GDM1 (cell line): ENCODE measurements around the gene ADAMTS6.
"Not testable (repeated sequence)": the region's sequence is repeated elsewhere in the genome, so short reads cannot be mapped to it uniquely, and the experiment has no call there.

Source experiments
- DNase-seq: peaks from one replicate; lab custom pipeline; 2025; lab: John Stamatoyannopoulos, UW

Gene ADAMTS6

DNA sequence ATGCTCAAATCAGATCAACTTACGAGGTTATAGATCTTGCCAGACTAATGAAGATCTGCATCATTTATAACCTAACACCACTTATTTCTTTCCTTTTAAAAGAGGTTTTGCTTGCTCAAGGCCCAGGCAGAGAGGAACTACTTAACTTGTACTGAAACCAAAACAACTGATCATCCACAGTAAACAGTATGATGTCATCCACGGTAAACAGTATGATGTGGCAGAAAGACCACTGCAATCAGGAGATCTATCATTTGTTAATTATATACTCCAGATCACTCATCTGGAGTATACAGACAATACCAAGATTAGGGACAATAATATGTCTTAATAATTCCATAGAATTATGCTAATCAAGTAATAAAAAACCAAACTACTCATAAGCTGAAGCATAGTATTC is 116.8 kb downstream of the ADAMTS6 start:
- no peak for DNase-seq

DNA sequence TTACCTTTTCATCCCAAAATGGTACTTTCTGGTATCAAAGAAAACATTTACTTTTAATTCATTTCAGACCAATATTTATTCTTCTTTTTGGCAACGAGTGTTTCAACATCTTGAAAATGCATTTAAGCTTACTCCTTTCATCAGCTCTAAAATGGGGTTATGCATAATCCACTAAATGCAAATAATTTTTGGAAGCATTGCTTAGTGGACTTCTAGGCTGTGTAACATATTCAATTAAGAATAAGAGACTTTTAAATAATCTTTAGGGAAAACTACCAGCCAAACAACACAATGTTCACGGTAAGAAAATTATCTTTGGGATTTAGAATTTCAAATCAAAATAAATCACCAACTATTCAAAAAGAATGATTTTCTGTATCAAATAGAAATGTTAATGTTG is 118.2 kb downstream of the ADAMTS6 start:
- no peak for DNase-seq

DNA sequence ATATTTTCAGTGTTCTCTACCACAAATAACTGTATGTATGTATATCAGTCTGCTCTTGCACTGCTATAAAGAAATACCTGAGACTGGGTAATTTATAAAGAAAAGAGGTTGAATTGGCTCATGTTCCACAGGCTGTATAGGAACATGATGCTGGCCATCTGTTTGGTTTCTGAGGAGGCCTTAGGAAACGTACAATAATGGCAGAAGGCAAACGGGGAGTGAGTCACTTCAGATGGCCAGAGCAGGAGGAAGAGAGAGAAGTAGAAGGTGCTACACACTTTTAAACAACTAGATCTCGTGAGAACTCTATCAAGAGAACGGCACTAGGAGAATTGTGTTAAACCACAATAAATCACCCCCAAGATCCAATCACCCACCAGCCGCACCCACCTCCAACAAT is 121.7 kb downstream of the ADAMTS6 start:
- DNase-seq: no peak

DNA sequence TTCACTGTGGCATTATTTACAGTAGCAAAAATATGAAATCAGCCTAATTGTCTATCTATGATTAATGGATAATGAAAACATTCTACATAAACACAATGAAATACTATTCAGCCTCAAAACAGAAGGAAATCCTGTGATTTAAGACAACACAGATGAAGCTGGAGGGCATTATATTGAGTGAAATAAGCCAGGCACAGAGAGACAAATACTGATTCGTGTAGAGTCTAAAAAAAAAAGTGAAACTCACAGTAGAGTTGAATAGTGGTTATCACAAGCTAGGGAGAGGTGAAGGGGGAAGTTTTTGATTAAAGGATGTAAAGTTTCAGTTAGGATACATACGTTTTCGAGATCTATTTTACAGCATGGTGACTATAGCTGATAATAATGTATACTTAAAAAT is 122.2 kb downstream of the ADAMTS6 start:
- no peak for DNase-seq

DNA sequence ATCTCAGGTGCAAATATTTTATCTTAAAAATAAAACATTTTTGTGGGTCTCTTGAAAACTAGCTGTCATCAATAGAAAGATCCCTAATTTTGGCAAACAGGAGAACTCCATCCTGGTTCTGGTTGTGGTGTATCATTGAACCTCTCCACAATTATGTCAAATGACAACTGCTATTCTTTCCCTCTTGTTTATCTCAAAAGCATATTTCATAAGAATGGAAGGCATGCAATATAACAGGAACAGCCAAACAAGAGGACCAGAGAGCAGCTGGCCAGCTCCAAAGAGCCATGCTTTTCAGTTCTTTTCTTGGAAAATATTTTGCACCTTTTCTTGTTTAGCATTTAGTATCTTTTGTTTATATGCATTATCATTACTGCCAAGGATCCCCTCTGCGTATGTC is 125.4 kb downstream of the ADAMTS6 start:
- no peak for DNase-seq

DNA sequence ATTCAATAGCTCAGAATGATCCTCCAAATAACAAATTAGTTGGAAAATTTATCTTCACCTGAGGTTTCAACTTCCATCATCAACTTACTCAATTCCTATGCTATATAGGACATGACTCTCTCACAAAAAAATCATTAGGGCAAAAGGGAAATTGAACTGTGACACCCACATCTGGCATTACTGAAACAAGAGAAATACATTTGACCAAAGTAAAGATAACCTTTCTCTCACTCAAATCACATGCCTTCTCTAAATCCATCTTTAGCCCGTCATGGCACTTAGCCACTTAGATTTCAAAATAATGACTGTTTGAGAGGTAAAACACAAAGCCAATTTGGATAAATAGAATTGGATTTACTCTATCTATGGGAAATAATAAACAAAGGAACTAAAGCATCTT is 126.4 kb downstream of the ADAMTS6 start:
- no peak for DNase-seq

DNA sequence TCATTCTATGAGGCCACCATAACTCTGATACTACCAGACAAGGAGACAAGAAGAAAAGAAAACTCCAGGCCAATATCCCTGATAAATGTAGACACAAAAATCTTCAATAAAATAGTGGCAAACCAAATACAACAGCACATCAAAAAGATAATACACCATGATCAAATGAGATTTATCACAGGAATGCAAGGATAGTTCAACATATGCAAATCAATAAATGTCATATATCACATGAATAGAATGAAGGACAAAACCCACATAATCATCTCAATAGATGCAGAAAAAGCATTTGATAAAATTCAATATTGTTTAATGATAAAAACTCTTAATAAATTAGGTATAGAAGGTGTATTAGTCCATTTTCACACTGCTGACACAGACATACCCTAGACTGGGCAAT is 139.9 kb downstream of the ADAMTS6 start:
- DNase-seq: no peak

DNA sequence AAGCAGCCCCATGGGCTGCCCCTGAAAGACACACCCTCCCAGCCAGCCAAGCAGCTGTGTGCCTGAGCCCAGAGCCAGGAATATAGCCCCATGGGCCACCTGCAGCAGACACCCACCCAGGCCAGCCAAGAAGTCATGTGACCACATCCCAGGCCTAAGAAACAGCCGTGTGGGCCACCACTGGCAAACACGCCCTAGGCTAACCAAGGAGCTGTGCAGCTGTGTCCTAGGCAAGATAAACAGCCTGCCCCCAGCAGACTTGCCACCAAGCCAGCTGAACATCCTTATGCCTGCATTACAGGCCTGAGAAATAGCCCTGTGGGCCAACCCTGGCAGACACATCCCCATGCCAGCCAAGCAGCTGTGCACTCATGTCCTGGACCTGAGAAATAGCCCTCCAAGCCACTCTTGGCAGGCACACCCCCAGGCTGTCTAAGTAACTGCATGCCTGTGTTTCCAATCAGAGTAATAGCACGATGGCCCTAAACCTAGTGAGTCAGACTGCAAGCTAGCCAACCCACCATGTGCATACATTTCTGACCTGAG is 143.0 kb downstream of the ADAMTS6 start:
- no peak for DNase-seq

DNA sequence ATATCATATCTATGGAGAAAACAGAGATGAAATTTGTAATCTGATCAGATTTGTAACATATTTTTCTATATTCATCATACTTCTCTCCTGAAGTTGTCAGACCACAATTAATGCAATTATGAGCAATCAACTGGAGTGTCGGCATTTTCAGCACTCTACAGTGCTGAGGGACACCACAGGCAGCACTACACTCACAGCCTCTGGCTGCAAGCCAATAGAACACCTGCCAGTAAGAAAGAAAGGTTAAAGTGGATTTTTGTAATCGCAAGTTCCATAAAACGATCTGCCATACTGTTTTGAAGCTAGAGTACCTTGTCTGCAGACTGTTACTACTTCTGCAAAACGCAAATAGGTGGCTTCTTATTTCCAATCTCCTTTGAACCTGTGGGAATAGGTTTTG is 147.6 kb downstream of the ADAMTS6 start:
- DNase-seq: no peak

DNA sequence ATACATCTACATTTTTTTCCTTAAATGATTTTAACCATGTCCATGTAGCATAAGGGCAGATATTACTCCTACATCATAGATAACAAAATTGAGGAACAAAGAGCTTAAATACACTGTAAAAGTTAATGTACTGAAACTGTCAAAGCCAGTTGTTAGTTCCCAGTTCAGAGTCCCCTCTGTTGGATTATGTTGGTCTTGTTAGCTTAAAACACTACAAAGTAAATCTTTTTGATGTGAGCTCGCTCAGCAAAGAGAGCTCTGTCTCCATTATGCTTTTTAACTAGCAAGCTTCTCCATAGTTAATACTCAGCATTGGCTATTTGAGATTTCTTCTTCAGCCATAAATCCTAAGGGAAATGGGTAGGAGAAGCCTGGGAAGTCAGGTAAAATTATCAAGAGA is 149.1 kb downstream of the ADAMTS6 start:
- DNase-seq: no peak

DNA sequence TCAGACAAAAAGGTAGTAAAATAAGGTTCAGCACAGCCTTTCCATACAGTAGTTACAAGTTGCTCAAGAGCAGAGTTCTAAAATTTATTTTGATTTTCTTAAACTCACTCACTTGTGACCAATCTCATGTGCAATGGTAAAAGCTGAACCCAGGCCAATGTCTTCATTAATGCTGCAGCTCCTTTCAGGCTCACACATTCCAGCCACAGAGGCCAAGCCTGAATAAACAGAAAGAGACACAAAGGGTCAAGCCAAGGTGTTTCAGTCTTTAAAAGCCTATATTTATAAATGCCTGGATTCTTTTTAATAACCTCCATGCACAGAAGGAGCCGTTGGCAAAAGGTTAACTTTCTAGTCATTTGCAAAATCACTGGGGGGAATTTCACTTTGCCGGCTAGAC is 152.5 kb downstream of the ADAMTS6 start:
- DNase-seq: no peak

DNA sequence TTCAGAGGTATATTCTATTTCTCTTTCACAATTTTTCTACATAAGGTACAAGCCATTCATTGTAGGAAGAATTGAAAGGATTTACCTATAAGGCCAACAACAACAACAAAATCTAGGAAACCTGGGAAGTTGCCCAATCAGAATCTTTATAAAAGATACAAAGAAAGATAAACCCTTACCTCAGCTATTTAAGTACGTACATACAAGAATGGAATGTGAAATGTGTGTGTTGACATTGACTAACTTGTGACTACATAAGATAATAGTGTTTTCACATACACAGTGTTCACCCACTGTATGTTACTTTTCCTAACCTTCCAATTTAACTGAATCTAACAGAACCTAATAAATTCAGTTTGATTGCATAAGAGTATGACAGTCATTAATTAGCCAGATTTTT is 154.1 kb downstream of the ADAMTS6 start:
- no peak for DNase-seq

DNA sequence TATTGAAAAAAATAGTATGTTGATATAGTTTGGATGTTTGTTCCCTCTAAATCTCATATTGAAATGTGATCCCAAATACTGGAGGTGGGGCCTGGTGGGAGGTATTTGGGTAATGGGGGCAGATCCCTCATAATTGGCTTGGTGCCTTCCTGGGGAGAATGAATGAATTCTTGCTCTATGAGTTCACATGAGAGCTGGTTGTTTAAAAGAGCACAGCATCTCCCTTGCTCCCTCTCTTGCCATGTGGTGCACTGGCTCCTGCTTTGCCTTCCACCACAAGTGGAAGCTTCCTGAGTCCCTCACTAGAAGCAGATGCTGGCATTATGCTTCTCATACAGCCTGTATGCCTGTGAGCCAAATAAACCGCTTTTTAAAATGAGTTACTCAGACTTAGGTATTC is 154.8 kb downstream of the ADAMTS6 start:
- no peak for DNase-seq

DNA sequence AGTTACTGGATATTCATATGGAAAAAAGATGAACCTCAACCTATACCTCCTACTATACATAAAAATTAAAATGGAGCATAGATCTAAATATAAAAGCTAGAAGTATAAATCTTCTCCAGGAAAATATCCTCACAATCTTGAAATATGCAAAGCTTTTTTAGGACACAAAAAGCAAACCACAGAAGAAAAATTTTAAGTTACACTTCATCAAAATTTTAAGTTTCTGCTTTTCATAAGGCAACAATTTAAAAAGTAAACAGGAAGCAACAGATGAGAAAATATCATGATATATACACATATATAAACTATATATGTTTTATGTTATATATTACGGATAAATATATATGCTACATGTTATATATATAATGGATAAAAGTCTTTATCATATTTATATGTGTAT is 157.5 kb downstream of the ADAMTS6 start:
- no peak for DNase-seq

DNA sequence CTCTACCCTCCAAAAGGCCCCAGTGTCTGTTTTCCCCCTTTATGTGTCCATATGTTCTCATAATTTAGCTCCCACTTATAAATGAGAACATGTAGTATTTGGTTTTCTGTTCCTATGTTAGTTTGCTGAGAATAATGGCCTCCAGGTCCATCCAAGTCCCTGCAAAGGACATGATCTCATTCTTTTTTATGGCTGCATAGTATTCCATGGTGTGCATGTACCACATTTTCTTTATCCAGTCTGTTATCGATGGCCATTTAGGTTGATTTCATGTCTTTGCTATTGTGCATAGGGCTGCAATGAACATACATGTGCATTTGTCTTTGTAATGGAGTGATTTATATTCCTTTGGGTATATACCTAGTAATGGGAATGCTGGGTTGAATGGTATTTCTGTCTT is 161.0 kb downstream of the ADAMTS6 start:
- not testable (repeated sequence) for DNase-seq

DNA sequence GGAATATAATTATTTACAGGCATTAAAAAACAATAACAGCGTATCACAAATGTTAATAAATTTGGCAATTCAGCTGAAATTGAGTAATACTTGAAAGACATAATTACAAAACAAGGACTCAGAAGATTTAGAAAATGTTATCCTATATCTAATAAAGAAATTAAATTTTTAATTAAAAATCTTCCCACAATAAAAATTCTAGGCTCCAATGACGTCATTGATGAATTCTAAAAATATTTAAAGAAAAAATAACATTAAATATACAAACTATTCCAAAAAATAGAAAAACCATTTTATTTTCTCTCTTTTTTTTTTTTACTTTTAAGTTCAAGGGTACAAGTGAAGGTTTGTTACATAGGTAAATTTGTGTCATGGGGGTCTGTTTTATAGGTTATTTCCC is 161.5 kb downstream of the ADAMTS6 start:
- DNase-seq: no peak

DNA sequence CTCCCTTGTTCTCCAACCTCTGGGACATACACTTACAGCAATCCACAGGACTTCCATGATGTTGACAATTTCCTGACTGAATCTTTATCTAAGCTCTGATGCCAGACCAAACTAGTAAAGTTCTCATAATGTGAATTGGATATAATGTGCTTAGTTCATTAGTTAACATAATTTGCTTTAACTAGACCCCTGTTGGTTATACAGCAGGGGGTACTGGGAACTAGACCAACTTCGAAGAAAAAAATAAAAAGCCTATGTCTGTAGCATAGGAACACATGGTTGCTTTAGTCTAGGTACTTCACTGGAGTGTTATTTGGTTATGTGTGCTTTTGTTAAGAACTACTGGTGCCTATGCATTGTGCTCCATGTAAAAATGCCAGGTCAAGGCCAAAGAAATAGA is 173.8 kb downstream of the ADAMTS6 start:
- no peak for DNase-seq

DNA sequence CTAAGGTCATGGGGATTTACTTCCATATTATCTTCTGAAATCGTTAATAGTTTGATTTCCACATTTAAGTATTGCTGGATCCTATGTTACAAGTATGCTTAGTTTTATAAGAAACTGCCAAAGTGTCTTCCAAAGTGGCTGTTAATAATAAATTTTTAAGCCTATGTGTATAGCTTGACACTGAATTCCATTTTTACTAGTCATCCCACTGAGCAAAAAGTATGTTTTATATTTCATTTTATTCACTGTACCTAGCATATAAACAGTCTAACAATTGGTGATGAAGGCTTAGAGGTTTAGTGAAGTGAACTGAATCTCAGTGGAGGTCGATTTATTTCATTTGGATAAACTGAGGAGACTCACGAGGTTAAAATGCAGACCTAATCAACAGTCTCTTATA is 174.6 kb downstream of the ADAMTS6 start:
- no peak for DNase-seq

DNA sequence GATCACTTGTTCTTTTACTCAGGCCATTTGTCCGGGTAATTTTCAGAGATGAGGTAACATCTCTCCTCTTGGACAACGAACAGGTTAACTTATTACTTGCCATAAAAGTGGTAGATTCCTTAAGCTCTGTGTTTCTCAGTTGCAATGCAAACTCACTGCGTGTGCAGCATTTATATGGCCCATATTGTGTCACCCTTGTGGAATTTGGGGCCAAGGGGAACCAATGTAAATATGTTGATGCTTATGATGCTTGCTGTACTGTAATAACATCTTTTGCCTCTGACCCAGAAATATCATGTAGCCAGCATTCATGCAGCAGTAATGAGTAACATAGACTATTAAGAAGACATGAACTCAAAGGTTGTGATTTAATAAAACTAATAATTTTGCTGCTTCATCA is 175.8 kb downstream of the ADAMTS6 start:
- no peak for DNase-seq

DNA sequence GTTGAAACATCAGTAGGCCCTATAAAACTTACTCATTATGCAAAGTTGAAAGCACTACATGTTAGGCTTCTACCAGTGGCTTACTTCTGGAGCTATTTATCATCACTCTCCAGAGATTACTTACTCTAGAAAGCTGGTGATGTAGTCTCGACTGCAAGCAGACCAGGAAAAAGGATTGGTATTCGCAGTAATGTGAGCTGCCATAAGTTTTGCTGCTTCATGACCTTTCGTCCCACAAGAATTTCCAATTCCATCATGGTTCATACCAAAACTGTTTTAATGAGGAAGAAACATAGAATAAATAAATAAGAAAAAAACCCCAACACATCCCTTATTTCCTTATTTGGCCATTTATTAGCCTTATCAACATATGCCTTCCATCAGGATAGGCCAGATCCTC is 181.9 kb downstream of the ADAMTS6 start:
- DNase-seq: no peak

DNA sequence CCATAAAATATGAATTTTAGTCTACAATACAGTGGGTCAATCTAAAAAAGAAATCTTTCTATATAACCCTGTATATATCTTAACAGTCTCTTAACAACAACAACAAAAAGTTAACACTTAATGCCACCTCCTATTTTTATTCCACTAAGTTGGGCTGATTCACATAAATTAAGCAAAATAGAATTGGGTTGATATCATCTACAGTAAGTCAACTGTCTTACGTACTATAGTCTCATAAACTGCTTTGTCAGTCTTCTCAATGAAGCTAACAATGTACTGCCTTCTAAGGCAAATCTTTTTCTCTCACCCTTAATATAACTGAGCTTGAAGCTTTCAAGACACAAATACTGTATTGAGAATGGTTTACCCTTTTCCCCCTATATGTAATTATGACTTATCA is 185.7 kb downstream of the ADAMTS6 start:
- DNase-seq: no peak

DNA sequence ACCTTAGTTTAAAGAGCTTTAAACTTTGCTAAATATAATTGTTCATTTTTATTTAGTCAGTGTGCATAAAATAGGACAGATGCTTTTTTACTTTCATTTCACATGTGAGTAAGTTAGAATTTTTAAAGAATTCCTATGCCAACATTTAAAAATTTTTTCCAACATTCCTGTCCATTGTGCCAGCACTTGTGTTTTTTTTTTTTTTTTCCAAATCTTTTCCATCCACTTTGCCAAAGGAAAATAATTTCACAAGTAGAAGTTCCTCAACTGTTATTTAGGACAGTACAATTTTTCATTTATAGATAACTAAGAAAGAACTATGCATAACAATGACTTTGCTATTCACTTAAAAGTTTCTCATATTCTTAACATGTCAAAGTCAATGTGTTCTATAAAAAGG is 189.5 kb downstream of the ADAMTS6 start:
- no peak for DNase-seq

DNA sequence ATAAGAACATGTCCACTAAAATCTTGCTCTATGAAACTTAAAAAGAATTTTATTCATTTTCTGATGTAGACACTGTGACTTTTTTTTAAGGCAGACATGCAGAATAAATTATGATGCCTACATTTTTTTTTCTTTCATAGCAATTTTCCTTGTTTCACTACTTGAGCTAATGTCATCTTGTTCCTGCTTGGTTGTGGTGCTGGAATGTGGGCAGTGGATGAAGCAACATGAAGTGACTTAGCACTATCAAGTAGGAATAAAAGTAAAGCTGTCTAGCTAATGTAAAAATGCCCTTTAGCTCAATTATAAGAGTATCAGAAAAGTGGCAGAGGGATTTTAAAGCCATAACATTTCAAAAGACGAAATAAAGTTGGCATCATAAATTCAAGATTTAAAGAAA is 191.0 kb downstream of the ADAMTS6 start:
- no peak for DNase-seq

DNA sequence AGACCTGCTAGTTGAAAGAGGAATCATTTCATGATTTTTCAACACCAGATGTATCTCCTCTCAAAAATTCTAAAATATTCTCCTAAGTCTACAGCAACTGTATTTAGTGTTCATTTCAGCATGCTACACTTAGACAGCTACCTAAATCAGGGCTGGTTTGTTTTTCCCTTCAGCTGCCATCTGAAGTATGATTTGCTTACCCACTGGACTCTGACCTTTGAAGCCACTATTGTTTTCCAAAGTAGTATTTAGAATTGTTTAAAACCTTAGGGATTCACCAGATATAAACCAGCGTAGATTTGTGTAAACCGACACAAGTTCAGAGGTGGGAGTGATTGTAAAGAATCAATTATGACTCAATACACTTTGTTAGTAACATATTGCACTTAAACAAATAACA is 193.1 kb downstream of the ADAMTS6 start:
- no peak for DNase-seq

DNA sequence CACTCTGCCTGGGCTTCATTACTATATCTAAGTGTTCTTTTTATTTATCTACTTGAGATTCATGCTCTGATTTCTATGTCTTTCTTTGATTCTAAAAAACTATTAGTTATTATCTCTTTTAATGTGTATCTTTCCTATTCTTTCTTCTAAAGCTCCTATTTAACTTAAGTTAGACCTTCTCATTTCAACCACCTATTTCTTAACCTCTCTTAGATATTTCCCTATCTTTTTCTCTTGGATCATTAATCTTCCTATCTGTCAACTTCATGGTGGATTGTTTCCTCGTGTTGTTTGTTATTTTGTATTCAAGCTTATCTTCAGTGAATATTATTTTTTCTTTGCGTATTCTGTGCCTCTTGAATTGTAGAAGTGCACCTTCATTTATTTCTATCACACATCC is 202.1 kb downstream of the ADAMTS6 start:
- no peak for DNase-seq
